Astrocyte of the hippocampus (primary cell): ENCODE measurements around the gene CISD2.
"Not testable (repeated sequence)": the region's sequence is repeated elsewhere in the genome, so short reads cannot be mapped to it uniquely, and the experiment has no call there.

Experiments
- DNase-seq: peaks from one replicate; pipeline ENCODE4 v3.0.0; 2011; ENCODE audit warnings: low read depth, low spot score

CISD2 gene

DNA sequence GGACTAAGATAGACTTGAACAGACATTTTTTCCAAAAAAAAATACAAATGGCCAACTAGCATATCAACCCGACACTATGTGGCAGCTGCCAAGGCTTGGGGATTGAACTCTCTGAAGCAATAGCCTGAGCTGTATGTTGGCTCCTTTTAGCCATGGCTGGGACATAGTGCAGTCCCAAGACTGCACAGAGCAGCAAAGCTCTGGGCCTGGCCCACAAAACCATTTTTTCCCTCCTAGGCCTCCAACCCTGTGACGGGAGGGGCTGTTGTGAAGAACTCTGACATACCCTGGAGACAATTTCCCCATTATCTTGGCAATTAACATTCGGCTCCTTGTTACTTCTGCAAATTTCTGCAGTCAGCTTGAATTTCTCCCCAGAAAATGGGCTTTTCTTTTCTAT lies 50.1 kb downstream of the CISD2 start:
- DNase-seq, result no peak

- not testable (repeated sequence) for DNase-seq
Observed at GRCh38 chr4:102919697-102920096, 50.9 kb downstream of the CISD2 start.

- no peak for DNase-seq
Observed at GRCh38 chr4:102935716-102936115, 66.9 kb downstream of the CISD2 start.

DNA sequence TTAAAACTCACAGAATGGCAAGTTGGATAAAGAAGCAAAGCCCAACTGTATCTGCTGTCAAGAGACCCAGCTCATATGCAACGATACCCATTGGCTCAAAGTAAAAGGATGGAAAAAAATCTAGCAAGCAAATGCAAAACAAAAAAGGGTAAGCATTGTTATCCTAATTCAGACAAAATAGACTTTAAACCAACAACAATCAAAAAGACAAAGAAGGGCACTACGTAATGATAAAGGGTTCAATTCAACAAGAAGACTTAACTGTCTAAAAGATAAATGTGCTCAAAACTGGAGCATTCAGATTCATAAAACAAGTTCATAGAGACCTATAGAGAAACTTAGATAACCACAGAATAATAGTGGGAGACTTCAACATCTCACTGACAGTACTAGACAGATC lies 69.3 kb downstream of the CISD2 start:
- DNase-seq, result not testable (repeated sequence)
